ENCODE measurements around the gene TNNT1.

The TNNT1 gene

GRCh38 chr19:55099557-55100506 lies 49.2 kb downstream of the TNNT1 start:
- DNase-seq (ENCODE audit: low read depth, low spot score) = no peak
- H3K9me3 ChIP-seq (ENCODE audit: low read depth, low read length) = no peaks in the 10 kb centered on the region
- H3K36me3 ChIP-seq (ENCODE audit: insufficient read depth, low read length) = peaks cover 5% of the 10 kb centered on the region; the same call in 1 of the 2 replicates
- H3K9ac ChIP-seq (ENCODE audit: insufficient read length) = no peak overlapping the region
- TF ChIP-seq EZH2 (IDR thresholded peaks at IDR 0.05) (no peak), POLR2AphosphoS5 (IDR thresholded peaks at IDR 0.05; ENCODE audit: borderline replicate concordance, low read depth, low read length) (no peak), FOXP2 (optimal IDR thresholded peaks at IDR 0.05; ENCODE audit: control extremely low read depth, extremely low read length, insufficient read depth) (no peak)
- H3K27ac ChIP-seq = no peak overlapping the region
- no peak overlapping the region for H3K4me3 ChIP-seq

- no peak overlapping the region for H3K9ac ChIP-seq (ENCODE audit: insufficient read length)
- no peak for TF ChIP-seq POLR2AphosphoS5 (IDR thresholded peaks at IDR 0.05; ENCODE audit: borderline replicate concordance, low read depth, low read length)
- no peak for TF ChIP-seq EZH2 (IDR thresholded peaks at IDR 0.05)
- TF ChIP-seq FOXP2 (optimal IDR thresholded peaks at IDR 0.05; ENCODE audit: control extremely low read depth, extremely low read length, insufficient read depth) = no peak
- DNase-seq (ENCODE audit: low read depth, low spot score) = no peak
- no peaks in the 10 kb centered on the region for H3K9me3 ChIP-seq (ENCODE audit: low read depth, low read length)
- H3K4me3 ChIP-seq = no peak overlapping the region
- H3K27ac ChIP-seq = no peak overlapping the region
- peaks cover 5% of the 10 kb centered on the region; the same call in 1 of the 2 replicates for H3K36me3 ChIP-seq (ENCODE audit: insufficient read depth, low read length)
Measured at GRCh38 chr19:55098716-55099556, 50.1 kb downstream of the TNNT1 start.

GRCh38 chr19:55097864-55098715 lies 50.9 kb downstream of the TNNT1 start:
- Histone ChIP-seq H3K9me3 (ENCODE audit: low read depth, low read length) (no peaks in the 10 kb centered on the region), H3K9ac (ENCODE audit: insufficient read length) (no peak overlapping the region), H3K27ac (no peak overlapping the region), H3K36me3 (ENCODE audit: insufficient read depth, low read length) (peaks cover under 1% of the 10 kb centered on the region; the same call in 1 of the 2 replicates), H3K4me3 (no peak overlapping the region)
- no peak for DNase-seq (ENCODE audit: low read depth, low spot score)
- TF ChIP-seq POLR2AphosphoS5 (IDR thresholded peaks at IDR 0.05; ENCODE audit: borderline replicate concordance, low read depth, low read length) (no peak), FOXP2 (optimal IDR thresholded peaks at IDR 0.05; ENCODE audit: control extremely low read depth, extremely low read length, insufficient read depth) (no peak), EZH2 (IDR thresholded peaks at IDR 0.05) (no peak)

GRCh38 chr19:55096061-55096701 lies 52.8 kb downstream of the TNNT1 start:
- Histone ChIP-seq H3K9ac (ENCODE audit: insufficient read length) (no peak overlapping the region), H3K27ac (no peak overlapping the region), H3K4me3 (no peak overlapping the region), H3K36me3 (ENCODE audit: insufficient read depth, low read length) (no peaks in the 10 kb centered on the region; the same call in 1 of the 2 replicates), H3K9me3 (ENCODE audit: low read depth, low read length) (no peaks in the 10 kb centered on the region)
- DNase-seq (ENCODE audit: low read depth, low spot score) = no peak
- TF ChIP-seq EZH2 (IDR thresholded peaks at IDR 0.05) = no peak
- no peak for TF ChIP-seq FOXP2 (optimal IDR thresholded peaks at IDR 0.05; ENCODE audit: control extremely low read depth, extremely low read length, insufficient read depth)
- TF ChIP-seq POLR2AphosphoS5 (IDR thresholded peaks at IDR 0.05; ENCODE audit: borderline replicate concordance, low read depth, low read length) = no peak

DNA sequence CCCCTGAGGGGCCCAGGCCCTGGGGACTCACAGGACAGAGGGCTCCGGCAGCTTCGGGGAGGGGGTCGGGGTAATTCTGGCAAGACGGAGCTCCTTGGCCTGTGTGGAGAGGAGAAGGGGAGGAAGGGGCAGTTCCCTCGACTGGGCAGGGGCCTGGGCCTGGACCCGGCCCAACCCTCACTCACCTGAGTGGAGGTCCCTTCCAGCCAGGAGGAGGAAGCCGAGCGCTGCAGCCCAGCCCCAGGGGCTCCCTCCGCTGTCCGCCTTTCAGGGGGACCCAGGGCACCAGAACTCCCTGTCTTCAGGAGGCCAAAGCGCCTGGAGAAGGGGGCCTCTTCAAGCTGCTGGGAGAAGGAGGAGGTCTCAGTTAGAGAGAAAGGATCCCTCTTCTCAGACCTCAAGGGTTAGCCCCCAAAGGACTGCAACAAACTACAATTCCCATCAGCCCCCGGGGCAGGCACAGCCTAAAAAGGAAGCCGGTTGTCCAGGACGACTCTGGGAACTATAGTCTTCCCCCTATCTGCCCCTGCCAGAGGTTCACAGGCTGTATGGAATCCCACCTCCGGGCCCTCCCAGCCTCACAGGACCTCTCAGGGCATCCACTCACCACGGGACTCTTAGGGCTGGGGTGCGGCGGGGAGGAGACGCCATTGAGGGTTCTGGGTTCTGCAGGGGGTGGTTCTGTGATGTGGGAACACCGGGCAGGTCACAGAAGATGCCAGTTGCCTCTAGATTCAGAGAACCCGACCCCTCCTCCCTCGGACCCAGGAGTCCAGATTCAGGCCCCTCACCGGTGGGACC lies 53.5 kb downstream of the TNNT1 start:
- TF ChIP-seq FOXP2 (optimal IDR thresholded peaks at IDR 0.05; ENCODE audit: control extremely low read depth, extremely low read length, insufficient read depth) = no peak
- no peak for TF ChIP-seq EZH2 (IDR thresholded peaks at IDR 0.05)
- TF ChIP-seq POLR2AphosphoS5 (IDR thresholded peaks at IDR 0.05; ENCODE audit: borderline replicate concordance, low read depth, low read length) = no peak
- H3K9me3 ChIP-seq (ENCODE audit: low read depth, low read length) = no peaks in the 10 kb centered on the region
- H3K4me3 ChIP-seq = no peak overlapping the region
- no peak overlapping the region for H3K9ac ChIP-seq (ENCODE audit: insufficient read length)
- H3K36me3 ChIP-seq (ENCODE audit: insufficient read depth, low read length) = peaks cover 4% of the 10 kb centered on the region; the same call in 1 of the 2 replicates
- DNase-seq (ENCODE audit: low read depth, low spot score) = no peak
- no peak overlapping the region for H3K27ac ChIP-seq

GRCh38 chr19:55094456-55095259 lies 54.3 kb downstream of the TNNT1 start:
- TF ChIP-seq POLR2AphosphoS5 (IDR thresholded peaks at IDR 0.05; ENCODE audit: borderline replicate concordance, low read depth, low read length) (no peak), EZH2 (IDR thresholded peaks at IDR 0.05) (no peak), FOXP2 (optimal IDR thresholded peaks at IDR 0.05; ENCODE audit: control extremely low read depth, extremely low read length, insufficient read depth) (no peak)
- no peak overlapping the region for H3K27ac ChIP-seq
- H3K9me3 ChIP-seq (ENCODE audit: low read depth, low read length) = no peaks in the 10 kb centered on the region
- DNase-seq (ENCODE audit: low read depth, low spot score) = no peak
- H3K4me3 ChIP-seq = no peak overlapping the region
- peaks cover 4% of the 10 kb centered on the region; the same call in 1 of the 2 replicates for H3K36me3 ChIP-seq (ENCODE audit: insufficient read depth, low read length)
- no peak overlapping the region for H3K9ac ChIP-seq (ENCODE audit: insufficient read length)

All from SK-N-MC (cell line).